IMR-90 (cell line): ENCODE results near the gene ENDOV. TPM values are rescaled to one million over a fixed set of nuclear protein-coding genes. Genes with fewer than 3 reads are reported as not detected.

ENCODE experiments used
- ATAC-seq: fragments of 200-7000 bp; cut with Tn5 transposase; 2 replicates; pipeline ENCODE4 v1.9.1; 2020; ENCODE audit warnings: low read depth, mild to moderate bottlenecking, moderate library complexity
- BruUV-seq: library from RNA; stranded (reverse); fragments of 400-500 nt; replicated peaks from 2 replicates; lab custom pipeline; 2021; lab: Mats Ljungman, UMichigan
- CTCF ChIA-PET: fragments of 300-600 bp; formaldehyde crosslinking; extraction: SDS; loops from one replicate; lab custom pipeline; 2021; ENCODE audit warnings: antibody characterized with exemption; lab: Yijun Ruan, JAX
- POLR2A ChIA-PET: fragments of 300-600 bp; sonication (Branson Sonifier 250); formaldehyde crosslinking; loops from one replicate; lab custom pipeline; 2022; ENCODE audit warnings: antibody characterized with exemption; ENCODE audit not compliant: unreplicated experiment; lab: Charles Lee
- DNase-seq: peaks from one replicate; pipeline ENCODE4 v3.0.0; 2013
- H2AFZ ChIP-seq: replicated peaks from 2 replicates; pipeline ENCODE3; 2013; ENCODE audit warnings: low read length, mild to moderate bottlenecking; ENCODE audit not compliant: poor library complexity
- H2AK5ac ChIP-seq: 2 replicates; pipeline ENCODE4 v1.6.1; 2013; ENCODE audit warnings: low read depth, low read length, inconsistent platforms
- H2AK9ac ChIP-seq: replicated peaks from 2 replicates; pipeline ENCODE3; 2013; ENCODE audit warnings: mild to moderate bottlenecking, low read depth, low read length, moderate library complexity; ENCODE audit not compliant: poor library complexity
- H2BK120ac ChIP-seq: 2 replicates; pipeline ENCODE4 v1.6.1; 2013; ENCODE audit warnings: low read depth, low read length, inconsistent platforms
- H2BK15ac ChIP-seq: 3 replicates; pipeline ENCODE4 v1.6.1; 2013; ENCODE audit warnings: low read depth, low read length, inconsistent platforms
- H2BK20ac ChIP-seq: 2 replicates; pipeline ENCODE4 v1.6.1; 2013; ENCODE audit warnings: low read depth, mild to moderate bottlenecking, inconsistent platforms, low read length, moderate library complexity
- H2BK5ac ChIP-seq: 2 replicates; pipeline ENCODE4 v1.6.1; 2013; ENCODE audit warnings: mild to moderate bottlenecking, low read depth, low read length, inconsistent platforms; ENCODE audit not compliant: poor library complexity, severe bottlenecking
- H3K14ac ChIP-seq: replicated peaks from 2 replicates; pipeline ENCODE4 v1.6.1; 2013; ENCODE audit warnings: low read depth, low read length, inconsistent platforms
- H3K18ac ChIP-seq: 2 replicates; pipeline ENCODE4 v1.6.1; 2013; ENCODE audit warnings: low read depth, low read length, control low read depth
- H3K23ac ChIP-seq: 2 replicates; pipeline ENCODE4 v1.6.1; 2013; ENCODE audit warnings: low read depth, low read length, inconsistent platforms
- H3K27ac ChIP-seq: 2 replicates; pipeline ENCODE4 v1.5.1; 2013; ENCODE audit warnings: mild to moderate bottlenecking, control low read depth, low read length; ENCODE audit not compliant: insufficient read depth
- H3K27me3 ChIP-seq: 2 replicates; pipeline ENCODE4 v1.6.1; 2013; ENCODE audit warnings: low read length; ENCODE audit not compliant: control insufficient read depth, insufficient read depth
- H3K36me3 ChIP-seq: 2 replicates; pipeline ENCODE4 v1.6.1; 2013; ENCODE audit warnings: low read length, mixed read lengths; ENCODE audit not compliant: control insufficient read depth, insufficient read depth
- H3K4ac ChIP-seq: 2 replicates; pipeline ENCODE4 v1.6.1; 2013; ENCODE audit warnings: low read depth, low read length, inconsistent platforms
- H3K4me1 ChIP-seq: 2 replicates; pipeline ENCODE4 v1.6.1; 2013; ENCODE audit warnings: low read length, mixed read lengths; ENCODE audit not compliant: control insufficient read depth, insufficient read depth
- H3K4me2 ChIP-seq: 2 replicates; pipeline ENCODE4 v1.6.1; 2013; ENCODE audit warnings: low read depth, mild to moderate bottlenecking, control low read depth, low read length, moderate library complexity
- H3K4me3 ChIP-seq: 2 replicates; pipeline ENCODE4 v1.5.1; 2013; ENCODE audit warnings: low read depth, mild to moderate bottlenecking, control low read depth, low read length, moderate library complexity; ENCODE audit not compliant: insufficient read depth
- H3K56ac ChIP-seq: 2 replicates; pipeline ENCODE4 v1.6.1; 2013; ENCODE audit warnings: low read length, inconsistent platforms; ENCODE audit not compliant: insufficient read depth; ENCODE audit errors: extremely low read depth
- H3K79me1 ChIP-seq, 2 experiments: 2 replicates each; pipeline ENCODE4 v1.6.1; 2013; ENCODE audit warnings: low read length in 2 of 2, inconsistent platforms in 1 of 2, low read depth in 1 of 2
- H3K9ac ChIP-seq: 2 replicates; pipeline ENCODE4 v1.6.1; 2013; ENCODE audit warnings: low read depth, low read length, control low read depth
- H3K9me1 ChIP-seq: 2 replicates; pipeline ENCODE4 v1.6.1; 2013; ENCODE audit warnings: low read length, inconsistent platforms; ENCODE audit not compliant: insufficient read depth
- H3K9me3 ChIP-seq: 2 replicates; pipeline ENCODE4 v1.6.1; 2013; ENCODE audit warnings: low read length; ENCODE audit not compliant: control insufficient read depth, insufficient read depth
- H4K20me1 ChIP-seq: 2 replicates; pipeline ENCODE4 v1.6.1; 2013; ENCODE audit warnings: low read length, inconsistent platforms; ENCODE audit not compliant: insufficient read depth
- H4K5ac ChIP-seq: 2 replicates; pipeline ENCODE4 v1.6.1; 2013; ENCODE audit warnings: mild to moderate bottlenecking, low read depth, low read length, control low read depth
- H4K8ac ChIP-seq, 2 experiments: 2 replicates each; pipeline ENCODE4 v1.6.1; 2013; ENCODE audit warnings: low read depth in 2 of 2, low read length in 2 of 2, control low read depth in 1 of 2, inconsistent platforms in 1 of 2
- H4K91ac ChIP-seq: 2 replicates; pipeline ENCODE4 v1.6.1; 2013; ENCODE audit warnings: low read depth, low read length, inconsistent platforms; ENCODE audit not compliant: insufficient read depth
- BHLHE40 ChIP-seq: fragments of 150-350 bp; IDR thresholded peaks from 2 replicates; pipeline ENCODE4 v1.6.1; 2016; ENCODE audit warnings: mild to moderate bottlenecking, low read depth, low read length
- CEBPB ChIP-seq: IDR thresholded peaks from 2 replicates; pipeline ENCODE4 v1.6.1; 2012; ENCODE audit warnings: low read depth, low read length, improper control_type of control experiment
- CHD1 ChIP-seq: IDR thresholded peaks from 2 replicates; pipeline ENCODE4 v1.6.1; 2012; ENCODE audit warnings: low read depth, low read length, improper control_type of control experiment
- ELK1 ChIP-seq: fragments of 150-350 bp; IDR thresholded peaks from 2 replicates; pipeline ENCODE4 v1.6.1; 2016; ENCODE audit warnings: low read depth, mild to moderate bottlenecking, low read length, moderate library complexity, borderline replicate concordance
- FOS ChIP-seq: fragments of 150-350 bp; IDR thresholded peaks from 2 replicates; pipeline ENCODE4 v1.6.1; 2016; ENCODE audit warnings: low read depth, low read length
- MAFK ChIP-seq: IDR thresholded peaks from 2 replicates; pipeline ENCODE4 v1.6.1; 2012; ENCODE audit warnings: low read depth, low read length, improper control_type of control experiment
- MAZ ChIP-seq: IDR thresholded peaks from 2 replicates; pipeline ENCODE4 v1.6.1; 2012; ENCODE audit warnings: low read depth, mild to moderate bottlenecking, low read length, improper control_type of control experiment, moderate library complexity, borderline replicate concordance
- MXI1 ChIP-seq: IDR thresholded peaks from 2 replicates; pipeline ENCODE4 v1.6.1; 2012; ENCODE audit warnings: low read depth, mild to moderate bottlenecking, low read length, moderate library complexity, borderline replicate concordance
- NFE2L2 ChIP-seq: fragments of 150-350 bp; IDR thresholded peaks from 2 replicates; pipeline ENCODE4 v1.6.1; 2016; ENCODE audit warnings: low read depth, mild to moderate bottlenecking, low read length
- POLR2A ChIP-seq: IDR thresholded peaks from 2 replicates; pipeline ENCODE4 v1.6.1; 2012; ENCODE audit warnings: mild to moderate bottlenecking, low read depth, low read length
- RAD21 ChIP-seq: IDR thresholded peaks from 2 replicates; pipeline ENCODE4 v1.6.1; 2012; ENCODE audit warnings: low read length, improper control_type of control experiment
- RCOR1 ChIP-seq: IDR thresholded peaks from 2 replicates; pipeline ENCODE4 v1.6.1; 2012; ENCODE audit warnings: mild to moderate bottlenecking, low read length, improper control_type of control experiment; ENCODE audit not compliant: insufficient replicate concordance
- RFX5 ChIP-seq: IDR thresholded peaks from 2 replicates; pipeline ENCODE4 v1.8.0; 2012; ENCODE audit warnings: low read depth, mild to moderate bottlenecking, low read length, moderate library complexity
- SMC3 ChIP-seq: fragments of 150-350 bp; IDR thresholded peaks from 2 replicates; pipeline ENCODE4 v1.6.1; 2016; ENCODE audit warnings: low read depth, mild to moderate bottlenecking, antibody characterized with exemption, low read length, moderate library complexity
- WGBS, 2 experiments: methylation state at CpG; one replicate each; pipeline versions ENCODE4 v1.1.5 to v1.1.7; 2013; ENCODE audit warnings: missing lambda C conversion rate in 2 of 2; ENCODE audit not compliant: insufficient read length in 1 of 2; ENCODE audit errors: extremely low coverage in 2 of 2; 5-methylcytosine and 5-hydroxymethylcytosine counted together
- dilution Hi-C: fragments of 300-500 bp; cut with HindIII; formaldehyde crosslinking; loops from one replicate; pipeline ENCODE4 v1.14.3; 2018; ENCODE audit warnings: low sequenced_read_pairs; ENCODE audit not compliant: unreplicated experiment
- in situ Hi-C: fragments of 300-500 bp; cut with MboI; formaldehyde crosslinking; loops from 3 replicates; pipeline ENCODE4 v1.14.3; 2019; ENCODE audit warnings: low sequenced_read_pairs, inconsistent platforms, mixed read lengths
- intact Hi-C: fragments of 100-400 bp; cut with micrococcal nuclease; formaldehyde crosslinking; loops from 2 replicates; pipeline ENCODE4 v1.10.0; 2022
- polyA plus RNA-seq, 3 experiments: library from polyadenylated mRNA; depleted of rRNA; stranded (reverse); fragments of >200 nt; gene quantifications; 2 replicates each; pipeline ENCODE4 v1.2.3, GENCODE V29; 2012; ENCODE audit warnings: low replicate concordance in 1 of 3
- total RNA-seq: library from RNA; depleted of rRNA; stranded (reverse); fragments of >200 nt; gene quantifications from 2 replicates; pipeline ENCODE4 v1.2.3, GENCODE V29; 2012
- TF ChIP-seq, protein P1 (sequence below): conservative IDR thresholded peaks from 2 replicates; pipeline ENCODE4 v1.5.1; 2012; ENCODE audit warnings: mild to moderate bottlenecking, low read depth, low read length, improper control_type of control experiment
- TF ChIP-seq, protein P2 (sequence below): fragments of 150-350 bp; IDR thresholded peaks from 2 replicates; pipeline ENCODE4 v1.6.1; 2017; ENCODE audit warnings: mild to moderate bottlenecking, antibody characterized with exemption, low read length, low read depth

ENDOV gene
- total and polyA plus RNA-seq, 2 of the 4 experiments (the other 2 are of a cell fraction), result 15.1 to 30.3 TPM

DNA sequence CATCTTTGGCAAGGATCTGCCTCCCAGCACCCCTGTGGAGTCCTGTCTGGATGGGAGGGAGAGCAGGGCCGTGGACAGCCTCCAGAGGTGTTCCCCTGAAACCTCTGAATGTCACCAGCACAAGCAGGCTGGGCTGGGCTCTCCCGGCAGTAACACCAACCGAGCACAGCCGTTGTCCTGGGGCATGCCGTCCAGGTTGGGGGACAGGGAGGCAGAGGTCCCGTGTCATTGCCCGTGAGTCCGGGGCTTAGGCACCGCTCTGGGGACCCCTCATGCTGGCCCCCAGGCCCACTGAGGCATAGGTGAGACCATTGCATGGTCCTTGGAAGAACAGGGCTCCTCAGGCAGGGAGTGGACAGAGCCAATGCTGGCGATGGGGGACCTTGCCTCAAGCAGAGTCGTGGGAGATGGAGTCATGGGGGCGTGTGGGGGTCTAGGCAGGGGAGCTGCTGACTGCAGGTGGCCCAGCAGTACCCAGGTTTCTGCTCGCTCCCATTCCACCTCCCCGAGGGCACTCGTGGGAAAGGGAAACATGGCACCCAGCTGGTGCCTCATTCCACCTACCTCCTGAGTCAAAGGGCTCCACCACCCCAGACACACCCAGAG, 17.5 kb downstream of the ENDOV start:
- Histone ChIP-seq H2AK9ac (no peak overlapping the region), H3K9me1 (no peaks in the 10 kb centered on the region), H4K5ac (no peak overlapping the region), H4K8ac (no peak overlapping the region), H3K4me3 (no peak overlapping the region), H2BK5ac (no peak overlapping the region), H3K27ac (no peak overlapping the region), H2BK120ac (no peak overlapping the region), H2AK5ac (no peak overlapping the region), H3K4me1 (peaks cover 2% of the 10 kb centered on the region; the same call in 1 of the 2 replicates), H3K23ac (no peak overlapping the region), H3K9me3 (no peaks in the 10 kb centered on the region), H3K9ac (no peak overlapping the region), H2BK15ac (no peak overlapping the region), H3K18ac (no peak overlapping the region), H3K14ac (no peak overlapping the region), H3K27me3 (no peaks in the 10 kb centered on the region), H2AFZ (no peak overlapping the region), H4K20me1 (no peaks in the 10 kb centered on the region; the same call in 1 of the 2 replicates), H3K79me1 (no peaks in the 10 kb centered on the region), H2BK20ac (no peak overlapping the region), H3K36me3 (peaks cover 13% of the 10 kb centered on the region; the same call in 1 of the 2 replicates), H3K4me2 (no peak overlapping the region), H4K91ac (no peak overlapping the region), H3K56ac (no peak overlapping the region), H3K4ac (no peak overlapping the region)
- ChIA-PET CTCF (no interaction called here), POLR2A (no interaction called here)
- intact Hi-C loops (no loop called here), in situ Hi-C loops (loop anchor here (5.0 kb wide), 1 partner anchor 140 kb away; no protein-coding TSS in a partner anchor), dilution Hi-C loops (no loop called here)
- DNase-seq (no peak), ATAC-seq (no peak)
- TF ChIP-seq ELK1 (no peak), MAZ (no peak), NFE2L2 (no peak), POLR2A (no peak), MXI1 (no peak), CHD1 (no peak), FOS (no peak), SMC3 (no peak), MAFK (no peak), CEBPB (no peak), RAD21 (no peak), RFX5 (no peak), RCOR1 (no peak), BHLHE40 (no peak)
- TF ChIP-seq, protein P1, sequence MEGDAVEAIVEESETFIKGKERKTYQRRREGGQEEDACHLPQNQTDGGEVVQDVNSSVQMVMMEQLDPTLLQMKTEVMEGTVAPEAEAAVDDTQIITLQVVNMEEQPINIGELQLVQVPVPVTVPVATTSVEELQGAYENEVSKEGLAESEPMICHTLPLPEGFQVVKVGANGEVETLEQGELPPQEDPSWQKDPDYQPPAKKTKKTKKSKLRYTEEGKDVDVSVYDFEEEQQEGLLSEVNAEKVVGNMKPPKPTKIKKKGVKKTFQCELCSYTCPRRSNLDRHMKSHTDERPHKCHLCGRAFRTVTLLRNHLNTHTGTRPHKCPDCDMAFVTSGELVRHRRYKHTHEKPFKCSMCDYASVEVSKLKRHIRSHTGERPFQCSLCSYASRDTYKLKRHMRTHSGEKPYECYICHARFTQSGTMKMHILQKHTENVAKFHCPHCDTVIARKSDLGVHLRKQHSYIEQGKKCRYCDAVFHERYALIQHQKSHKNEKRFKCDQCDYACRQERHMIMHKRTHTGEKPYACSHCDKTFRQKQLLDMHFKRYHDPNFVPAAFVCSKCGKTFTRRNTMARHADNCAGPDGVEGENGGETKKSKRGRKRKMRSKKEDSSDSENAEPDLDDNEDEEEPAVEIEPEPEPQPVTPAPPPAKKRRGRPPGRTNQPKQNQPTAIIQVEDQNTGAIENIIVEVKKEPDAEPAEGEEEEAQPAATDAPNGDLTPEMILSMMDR, result no peak
- TF ChIP-seq, protein P2, sequence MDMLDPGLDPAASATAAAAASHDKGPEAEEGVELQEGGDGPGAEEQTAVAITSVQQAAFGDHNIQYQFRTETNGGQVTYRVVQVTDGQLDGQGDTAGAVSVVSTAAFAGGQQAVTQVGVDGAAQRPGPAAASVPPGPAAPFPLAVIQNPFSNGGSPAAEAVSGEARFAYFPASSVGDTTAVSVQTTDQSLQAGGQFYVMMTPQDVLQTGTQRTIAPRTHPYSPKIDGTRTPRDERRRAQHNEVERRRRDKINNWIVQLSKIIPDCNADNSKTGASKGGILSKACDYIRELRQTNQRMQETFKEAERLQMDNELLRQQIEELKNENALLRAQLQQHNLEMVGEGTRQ, result no peak
- 47% methylated on average over 2 of the region's 15 CpGs; no CpG with 5 or more reads in 1 of the 2 experiments for WGBS, 2 experiments
- BruUV-seq, result no TSS peak
